ENCODE measurements around the gene CYP27C1. TPM values are rescaled to one million over a fixed set of nuclear protein-coding genes. Genes with fewer than 3 reads are reported as not detected.
A peak's percentile ranks its signal among the peaks of the same experiment; 100 is the strongest.

The CYP27C1 gene
- polyA plus RNA-seq, 1 donor (not counting 4 experiments of a cell fraction or from before 2014, with no cell fraction given) = 6.1 TPM

DNA sequence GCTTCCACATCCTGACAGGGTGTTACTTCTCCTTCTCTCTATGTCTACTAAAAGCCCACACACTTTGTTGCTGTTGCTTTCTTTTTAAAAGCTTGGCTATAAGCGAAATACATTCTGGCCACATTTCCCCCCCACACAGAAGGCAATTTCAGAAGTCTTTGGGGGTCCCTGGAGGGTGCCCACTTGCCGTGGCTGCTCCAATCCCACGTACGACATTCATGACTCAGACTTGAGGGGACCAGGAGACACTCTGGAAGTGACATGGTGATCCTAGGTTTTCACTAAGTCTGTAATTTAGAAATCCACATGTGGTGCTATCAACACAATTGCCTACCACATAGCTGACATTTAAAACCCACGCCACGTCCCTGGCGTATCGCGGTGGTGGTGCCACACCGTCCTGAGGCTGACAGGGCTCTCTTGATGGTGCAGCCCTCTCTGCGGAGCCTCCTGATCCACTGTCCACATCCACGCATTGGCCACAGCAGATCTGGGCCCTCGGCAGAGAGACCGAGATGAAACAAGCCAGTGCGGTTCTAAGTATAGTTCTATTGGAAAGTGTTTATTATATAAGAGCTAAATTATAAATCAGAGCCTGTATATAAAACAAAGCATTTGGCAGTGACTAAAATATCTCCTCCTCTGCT lies 42.4 kb downstream of the CYP27C1 start:
- no peak overlapping the region for H3K4me3 ChIP-seq (ENCODE audit: control insufficient read depth in 2 of 3, extremely low read depth in 1 of 3, insufficient read depth in 2 of 3, low read depth in 1 of 3, low read length in 3 of 3)
- TF ChIP-seq, protein P1, sequence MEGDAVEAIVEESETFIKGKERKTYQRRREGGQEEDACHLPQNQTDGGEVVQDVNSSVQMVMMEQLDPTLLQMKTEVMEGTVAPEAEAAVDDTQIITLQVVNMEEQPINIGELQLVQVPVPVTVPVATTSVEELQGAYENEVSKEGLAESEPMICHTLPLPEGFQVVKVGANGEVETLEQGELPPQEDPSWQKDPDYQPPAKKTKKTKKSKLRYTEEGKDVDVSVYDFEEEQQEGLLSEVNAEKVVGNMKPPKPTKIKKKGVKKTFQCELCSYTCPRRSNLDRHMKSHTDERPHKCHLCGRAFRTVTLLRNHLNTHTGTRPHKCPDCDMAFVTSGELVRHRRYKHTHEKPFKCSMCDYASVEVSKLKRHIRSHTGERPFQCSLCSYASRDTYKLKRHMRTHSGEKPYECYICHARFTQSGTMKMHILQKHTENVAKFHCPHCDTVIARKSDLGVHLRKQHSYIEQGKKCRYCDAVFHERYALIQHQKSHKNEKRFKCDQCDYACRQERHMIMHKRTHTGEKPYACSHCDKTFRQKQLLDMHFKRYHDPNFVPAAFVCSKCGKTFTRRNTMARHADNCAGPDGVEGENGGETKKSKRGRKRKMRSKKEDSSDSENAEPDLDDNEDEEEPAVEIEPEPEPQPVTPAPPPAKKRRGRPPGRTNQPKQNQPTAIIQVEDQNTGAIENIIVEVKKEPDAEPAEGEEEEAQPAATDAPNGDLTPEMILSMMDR (optimal IDR thresholded peaks at IDR 0.05 in 1 of 3, IDR thresholded peaks at IDR 0.05 in 1 of 3, conservative IDR thresholded peaks at IDR 0.05 in 1 of 3; ENCODE audit: extremely low read depth in 1 of 3, insufficient read depth in 2 of 3, low read length in 3 of 3) = no peak
- no peak for TF ChIP-seq EZH2 (IDR thresholded peaks at IDR 0.05; ENCODE audit: low read length)
- no peak for DNase-seq (ENCODE audit: low read depth, low spot score)
- H3K4me2 ChIP-seq (ENCODE audit: control insufficient read depth, extremely low read depth, insufficient read depth, low read depth, low read length) = no peak overlapping the region
- no peaks in the 10 kb centered on the region for H4K20me1 ChIP-seq (ENCODE audit: control insufficient read depth, extremely low read depth, insufficient read depth, low read length)
- H3K9me1 ChIP-seq (ENCODE audit: control insufficient read depth, extremely low read depth, insufficient read depth, low read length) = peaks cover 2% of the 10 kb centered on the region
- no peak overlapping the region for H3K27ac ChIP-seq (ENCODE audit: control insufficient read depth, insufficient read depth, low read length)
- H3K79me2 ChIP-seq (ENCODE audit: control insufficient read depth, insufficient read depth, low read length) = no peaks in the 10 kb centered on the region
- H3K9ac ChIP-seq (ENCODE audit: control insufficient read depth, extremely low read depth, insufficient read depth, low read length) = no peak overlapping the region
- H3K36me3 ChIP-seq (ENCODE audit: control insufficient read depth in 2 of 2, extremely low read depth in 1 of 2, insufficient read depth in 2 of 2, low read length in 2 of 2) = no peaks in the 10 kb centered on the region
- no peaks in the 10 kb centered on the region for H3K9me3 ChIP-seq (ENCODE audit: control insufficient read depth, low read depth, low read length)
- no peaks in the 10 kb centered on the region for H3K27me3 ChIP-seq (ENCODE audit: control insufficient read depth, extremely low read depth, insufficient read depth, low read length)
- peaks cover 29% of the 10 kb centered on the region for H3K4me1 ChIP-seq (ENCODE audit: control insufficient read depth, extremely low read depth, insufficient read depth, low read length)
- FAIRE-seq = no peak
- dilution Hi-C loops (cut with MboI; ENCODE audit: extremely low pct_ligation_motif_present, low sequenced_read_pairs) = no loop called here
- H2AFZ ChIP-seq (ENCODE audit: control insufficient read depth, low read length) = no peak overlapping the region

DNA sequence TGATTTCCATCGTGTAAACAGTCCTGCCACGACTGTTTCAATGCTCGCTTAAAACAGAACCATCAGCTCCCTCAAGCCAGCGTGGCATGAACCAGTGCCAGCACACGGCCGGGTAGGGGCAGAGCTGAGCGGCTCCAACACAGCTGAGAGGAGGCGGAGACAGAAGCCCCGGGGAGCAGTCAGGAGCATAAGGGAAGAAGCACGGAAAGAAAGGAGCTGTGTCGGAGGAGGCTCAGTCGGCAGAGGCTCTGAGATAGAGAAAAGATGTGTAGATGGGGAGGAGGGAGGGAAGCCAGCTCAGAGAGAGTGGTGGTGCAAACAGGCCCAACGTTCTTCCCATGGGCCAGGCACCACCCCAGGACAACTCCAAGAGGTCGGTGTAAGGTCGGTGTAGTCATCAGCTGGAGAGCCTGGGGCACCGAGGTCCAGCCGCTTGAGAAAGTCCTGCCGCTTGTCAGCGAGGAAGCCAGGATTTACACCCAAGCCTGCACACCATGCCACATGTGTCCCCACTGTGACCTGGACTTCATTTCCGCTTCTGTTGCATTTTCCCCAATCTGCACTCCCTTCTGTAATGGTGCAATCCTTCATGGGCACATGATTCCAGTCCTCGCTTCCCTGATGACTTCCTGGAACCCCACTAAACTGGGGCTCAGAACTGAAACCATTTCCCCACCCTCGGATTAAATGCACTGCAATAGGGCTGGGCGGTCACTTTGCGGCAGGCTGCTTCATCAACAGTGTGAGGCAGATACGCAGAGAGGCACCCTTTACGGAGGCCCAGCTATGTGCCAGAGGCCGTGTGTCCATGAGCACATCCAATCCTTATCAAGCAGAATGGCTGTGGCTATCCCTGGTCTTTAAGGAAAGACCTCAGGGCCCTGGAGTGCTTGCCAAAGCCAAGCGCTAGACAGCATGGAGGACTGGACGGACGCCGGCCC lies 43.5 kb downstream of the CYP27C1 start:
- Histone ChIP-seq H2AFZ (ENCODE audit: control insufficient read depth, low read length) (peak overlapping the region; percentile 85), H3K79me2 (ENCODE audit: control insufficient read depth, insufficient read depth, low read length) (no peaks in the 10 kb centered on the region), H3K9me1 (ENCODE audit: control insufficient read depth, extremely low read depth, insufficient read depth, low read length) (peaks cover 2% of the 10 kb centered on the region), H3K4me2 (ENCODE audit: control insufficient read depth, extremely low read depth, insufficient read depth, low read depth, low read length) (peak overlapping the region; percentile 82), H3K27me3 (ENCODE audit: control insufficient read depth, extremely low read depth, insufficient read depth, low read length) (no peaks in the 10 kb centered on the region), H3K36me3 (ENCODE audit: control insufficient read depth in 2 of 2, extremely low read depth in 1 of 2, insufficient read depth in 2 of 2, low read length in 2 of 2) (no peaks in the 10 kb centered on the region), H4K20me1 (ENCODE audit: control insufficient read depth, extremely low read depth, insufficient read depth, low read length) (no peaks in the 10 kb centered on the region), H3K27ac (ENCODE audit: control insufficient read depth, insufficient read depth, low read length) (peak overlapping the region; percentile 90), H3K9ac (ENCODE audit: control insufficient read depth, extremely low read depth, insufficient read depth, low read length) (peak overlapping the region; percentile 75), H3K4me3 (ENCODE audit: control insufficient read depth in 2 of 3, extremely low read depth in 1 of 3, insufficient read depth in 2 of 3, low read depth in 1 of 3, low read length in 3 of 3) (peak overlapping the region in 1 of 3 experiments; percentile 30), H3K4me1 (ENCODE audit: control insufficient read depth, extremely low read depth, insufficient read depth, low read length) (peaks cover 31% of the 10 kb centered on the region), H3K9me3 (ENCODE audit: control insufficient read depth, low read depth, low read length) (no peaks in the 10 kb centered on the region)
- FAIRE-seq (no peak), DNase-seq (ENCODE audit: low read depth, low spot score) (no peak)
- dilution Hi-C loops (cut with MboI; ENCODE audit: extremely low pct_ligation_motif_present, low sequenced_read_pairs) = no loop called here
- TF ChIP-seq, protein P1 (optimal IDR thresholded peaks at IDR 0.05 in 1 of 3, IDR thresholded peaks at IDR 0.05 in 1 of 3, conservative IDR thresholded peaks at IDR 0.05 in 1 of 3; ENCODE audit: extremely low read depth in 1 of 3, insufficient read depth in 2 of 3, low read length in 3 of 3) = peak in 1 of 3 experiments; percentile 7
- no peak for TF ChIP-seq EZH2 (IDR thresholded peaks at IDR 0.05; ENCODE audit: low read length)
